Measurements from ENCODE around the gene M1AP.

The M1AP gene

GRCh38 chr2:74507926-74508520 lies 140.1 kb downstream of the M1AP start:
- Mint-ChIP-seq H3K9me3 (no peaks in the 10 kb centered on the region), H3K4me1 (ENCODE audit: low read depth in 2 of 2) (peaks cover 35 to 38% of the 10 kb centered on the region in 2 donors), H3K36me3 (ENCODE audit: insufficient read depth) (peaks cover 42% of the 10 kb centered on the region), H3K4me3 (peak overlapping the region; percentile 93 to 97), H3K27me3 (peaks cover 5 to 38% of the 10 kb centered on the region in 2 donors), H3K27ac (peak overlapping the region; percentile 99)
- peak; percentile 8 for ATAC-seq (replicated peaks)
- no peak for DNase-seq

Data from effector memory CD8-positive, alpha-beta T cell (primary cell).